HG03108 (cell line): ENCODE data around the gene PHACTR4.
"Not testable (repeated sequence)": the region's sequence is repeated elsewhere in the genome, so short reads cannot be mapped to it uniquely, and the experiment has no call there.

ENCODE experiments used
- ATAC-seq: cut with Tn5 transposase; IDR thresholded peaks from one replicate; pipeline ENCODE4 v1.9.1; 2021; ENCODE audit warnings: moderate library complexity; ENCODE audit not compliant: unreplicated experiment

The PHACTR4 gene

DNA sequence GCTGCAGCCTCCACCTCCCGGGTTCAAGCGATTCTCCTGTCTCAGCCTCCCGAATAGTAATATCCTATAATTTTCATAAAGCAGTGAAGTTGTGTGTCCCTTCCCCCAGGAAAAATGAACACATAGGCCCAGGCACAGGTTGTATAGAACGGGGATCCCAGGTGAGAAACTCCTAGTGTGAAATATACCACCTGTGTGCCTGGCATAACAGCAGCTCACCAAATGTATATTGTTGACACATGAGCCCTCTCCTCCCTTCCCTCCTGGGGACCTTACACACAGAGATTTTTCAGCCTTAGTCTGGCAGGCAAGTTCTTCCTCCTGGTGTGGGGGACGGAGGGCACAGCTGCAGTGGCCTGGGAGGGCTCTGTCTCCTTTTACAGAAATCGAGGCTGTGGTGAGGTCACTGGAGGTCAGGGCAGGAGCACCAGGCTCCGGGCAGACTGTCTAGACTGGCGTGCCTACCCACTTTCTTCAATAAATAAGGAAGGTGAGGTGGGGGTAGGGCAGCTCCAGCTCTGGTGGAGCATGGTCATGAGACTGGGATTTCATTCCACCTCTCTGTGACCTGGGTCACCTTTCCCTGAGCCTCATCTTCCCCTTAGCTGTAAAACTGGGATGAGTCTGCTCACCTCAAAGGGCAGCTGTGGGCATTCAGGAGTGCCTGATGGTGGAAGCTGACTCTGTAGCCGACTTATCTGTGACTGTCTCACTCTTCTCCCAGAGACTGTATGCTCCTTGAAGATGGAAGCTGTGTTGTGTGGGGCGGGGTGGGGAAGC lies 150.6 kb downstream of the PHACTR4 start:
- no peak for ATAC-seq

DNA sequence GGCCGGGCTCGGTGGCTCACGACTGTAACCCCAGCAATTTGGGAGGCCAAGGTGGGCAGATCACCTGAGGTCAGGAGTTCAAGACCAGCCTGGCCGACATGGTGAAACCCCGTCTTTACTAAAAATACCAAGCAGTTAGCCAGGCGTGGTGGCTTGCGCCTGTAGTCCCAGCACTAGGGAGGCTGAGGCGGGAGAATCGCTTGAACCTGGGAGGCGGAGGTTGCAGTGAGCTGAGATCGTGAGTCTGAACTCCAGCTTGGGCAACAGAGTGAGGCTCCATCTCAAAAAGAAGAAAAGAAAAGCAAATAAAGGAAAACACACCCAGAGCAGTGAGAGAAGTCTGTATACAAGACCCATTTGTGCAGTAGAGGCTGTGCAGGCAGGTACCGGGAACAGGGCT lies 151.3 kb downstream of the PHACTR4 start:
- not testable (repeated sequence) for ATAC-seq

DNA sequence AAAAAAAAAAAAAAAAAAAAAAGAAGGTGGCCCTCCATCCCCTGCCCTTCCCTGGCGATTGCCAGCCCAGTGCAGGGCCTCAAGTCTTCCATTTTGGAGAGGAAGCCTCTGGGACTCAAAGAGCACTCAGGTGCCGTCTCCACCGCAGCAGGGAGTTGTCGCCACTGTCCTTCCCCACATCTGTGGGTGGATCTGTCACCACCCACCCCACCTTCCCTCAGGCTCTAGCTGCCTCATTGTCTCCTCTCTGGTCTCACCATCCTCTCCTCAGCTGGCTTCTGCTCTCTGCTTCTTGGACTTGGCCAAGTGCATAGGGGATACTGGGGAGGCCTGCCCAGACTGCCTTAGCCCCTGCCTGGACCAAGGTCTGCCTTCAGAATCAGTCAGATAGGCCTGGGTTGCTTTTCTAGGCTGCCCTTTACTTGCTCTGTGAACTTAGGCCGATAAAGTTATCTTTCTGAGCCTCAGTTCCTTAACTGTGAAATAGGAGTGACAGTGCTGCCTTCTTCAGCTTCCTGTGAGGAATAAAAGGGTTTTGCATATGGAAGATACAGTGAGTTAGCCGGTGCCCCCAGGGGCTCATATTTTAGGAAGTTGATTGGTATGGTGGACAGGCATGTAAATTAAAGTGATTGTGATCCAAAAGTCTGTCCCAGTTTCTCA lies 152.1 kb downstream of the PHACTR4 start:
- no peak for ATAC-seq

DNA sequence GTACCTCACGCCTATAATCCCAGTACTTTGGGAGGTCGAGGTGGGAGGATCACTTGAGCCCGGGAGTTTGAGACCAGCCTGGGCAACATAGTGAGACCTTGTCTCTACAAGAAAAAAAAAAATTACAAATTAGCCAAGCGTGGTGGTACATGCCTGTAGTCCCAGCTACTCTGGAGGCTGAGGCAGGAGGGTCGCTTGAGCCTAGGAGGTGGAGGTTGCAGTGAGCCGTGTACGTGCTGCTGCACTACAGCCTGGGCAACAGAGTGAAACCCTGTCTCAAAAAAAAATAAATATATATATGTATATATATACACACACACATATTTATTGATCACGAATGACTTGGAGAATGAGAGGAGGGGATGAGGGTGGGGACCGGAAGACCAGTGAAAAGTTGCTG lies 153.0 kb downstream of the PHACTR4 start:
- ATAC-seq = not testable (repeated sequence)

DNA sequence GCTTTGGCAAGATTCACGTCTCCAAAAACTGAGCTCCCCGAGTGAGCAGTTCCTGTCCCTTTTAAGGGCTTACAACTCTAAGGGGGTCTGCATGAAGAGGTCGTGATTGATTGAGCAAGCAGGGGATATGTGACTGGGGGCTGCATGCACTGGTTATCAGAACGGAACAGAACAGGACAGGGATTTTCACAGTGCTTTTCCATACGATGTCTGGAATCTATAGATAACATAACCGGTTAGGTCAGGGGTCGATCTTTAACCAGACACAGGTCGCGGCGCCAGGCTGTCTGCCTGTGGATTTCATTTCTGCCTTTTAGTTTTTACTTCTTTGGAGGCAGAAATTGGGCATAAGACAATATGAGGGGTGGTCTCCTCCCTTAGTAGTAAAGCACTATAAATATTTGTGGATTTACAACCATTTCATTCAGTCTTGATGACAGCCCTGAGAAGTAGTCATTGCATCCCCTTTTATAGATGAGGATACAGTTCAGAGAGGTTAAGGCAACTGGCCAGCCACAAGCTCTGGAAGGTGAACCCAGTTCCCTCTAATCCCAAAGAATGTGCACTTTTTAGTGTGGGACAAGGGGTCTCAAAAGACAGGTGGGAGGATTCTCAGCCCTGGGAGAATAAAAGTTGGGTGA lies 155.6 kb downstream of the PHACTR4 start:
- ATAC-seq = not testable (repeated sequence)

DNA sequence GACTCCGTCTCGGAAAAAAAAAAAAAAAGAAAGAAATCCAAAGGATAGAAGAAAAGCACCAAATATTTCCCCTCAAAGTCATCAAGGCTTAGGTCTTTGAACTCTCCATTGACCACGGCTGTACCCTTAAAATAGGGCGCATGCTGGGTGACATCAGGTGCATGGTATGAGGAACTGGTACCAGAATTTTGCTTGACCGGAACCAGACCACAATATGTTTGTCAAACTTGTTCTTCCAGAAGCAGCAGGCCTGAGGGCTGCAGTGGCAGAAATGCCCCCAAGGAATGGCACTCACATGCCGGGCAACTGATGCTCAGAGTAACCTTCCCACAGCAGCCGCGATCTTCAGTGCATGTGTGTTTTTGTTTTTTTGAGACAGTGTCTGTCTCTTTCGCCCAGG lies 157.3 kb downstream of the PHACTR4 start:
- ATAC-seq = no peak

DNA sequence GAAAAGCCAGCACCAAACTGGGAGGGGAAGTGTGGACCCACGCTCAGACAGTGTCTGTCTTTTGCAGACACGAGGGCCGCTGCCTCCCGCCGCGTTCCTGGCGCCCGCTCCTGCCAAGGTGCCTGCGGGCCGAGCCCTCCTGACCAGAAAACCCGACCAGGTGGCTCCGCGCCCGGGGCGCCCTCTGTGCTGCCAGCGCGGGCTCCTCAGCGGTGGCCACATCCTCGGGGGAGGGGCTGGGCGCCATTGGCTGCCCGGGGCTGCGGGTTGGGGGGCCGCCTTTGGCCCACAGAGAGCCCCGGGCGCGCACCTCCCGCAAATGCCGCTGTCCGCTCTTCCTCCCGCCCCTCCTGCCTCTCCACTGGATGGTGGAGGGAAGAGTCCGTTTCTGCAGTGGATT lies 160.9 kb downstream of the PHACTR4 start:
- ATAC-seq = no peak

DNA sequence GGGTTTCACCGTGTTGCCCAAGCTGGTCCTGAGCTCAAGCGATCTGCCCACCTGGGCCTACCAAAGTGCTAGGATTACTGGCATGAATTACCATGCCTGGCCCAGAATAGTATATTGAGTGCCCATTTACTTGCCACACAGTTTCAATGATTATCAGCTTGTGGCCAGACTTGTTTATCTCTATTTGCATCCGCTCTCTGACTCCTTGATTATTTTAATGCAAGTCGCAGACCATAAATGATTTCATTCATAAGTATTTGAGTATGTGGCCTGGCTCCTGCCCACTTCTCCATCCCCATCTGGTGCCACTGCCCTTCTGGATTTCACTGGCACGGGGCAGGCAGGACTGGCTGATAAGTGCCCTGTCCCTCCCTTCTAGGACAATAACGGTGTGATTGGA lies 165.1 kb downstream of the PHACTR4 start:
- no peak for ATAC-seq

DNA sequence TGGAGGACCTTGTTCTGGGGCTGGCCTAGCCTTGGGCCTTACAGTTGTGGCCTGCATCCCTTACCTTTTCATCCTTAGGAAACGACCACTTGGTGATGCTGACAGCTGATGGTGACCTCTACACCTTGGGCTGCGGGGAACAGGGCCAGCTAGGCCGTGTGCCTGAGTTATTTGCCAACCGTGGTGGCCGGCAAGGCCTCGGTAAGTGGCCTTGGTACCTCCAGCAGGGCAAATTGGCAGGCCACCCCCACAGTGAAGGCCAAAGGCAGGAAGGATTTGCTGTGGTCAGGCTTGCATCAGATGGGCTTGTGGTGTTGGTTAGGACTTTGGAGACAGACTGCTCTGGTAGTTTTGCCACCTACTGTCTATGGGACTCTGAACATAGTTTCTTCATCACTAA lies 165.6 kb downstream of the PHACTR4 start:
- ATAC-seq = no peak

DNA sequence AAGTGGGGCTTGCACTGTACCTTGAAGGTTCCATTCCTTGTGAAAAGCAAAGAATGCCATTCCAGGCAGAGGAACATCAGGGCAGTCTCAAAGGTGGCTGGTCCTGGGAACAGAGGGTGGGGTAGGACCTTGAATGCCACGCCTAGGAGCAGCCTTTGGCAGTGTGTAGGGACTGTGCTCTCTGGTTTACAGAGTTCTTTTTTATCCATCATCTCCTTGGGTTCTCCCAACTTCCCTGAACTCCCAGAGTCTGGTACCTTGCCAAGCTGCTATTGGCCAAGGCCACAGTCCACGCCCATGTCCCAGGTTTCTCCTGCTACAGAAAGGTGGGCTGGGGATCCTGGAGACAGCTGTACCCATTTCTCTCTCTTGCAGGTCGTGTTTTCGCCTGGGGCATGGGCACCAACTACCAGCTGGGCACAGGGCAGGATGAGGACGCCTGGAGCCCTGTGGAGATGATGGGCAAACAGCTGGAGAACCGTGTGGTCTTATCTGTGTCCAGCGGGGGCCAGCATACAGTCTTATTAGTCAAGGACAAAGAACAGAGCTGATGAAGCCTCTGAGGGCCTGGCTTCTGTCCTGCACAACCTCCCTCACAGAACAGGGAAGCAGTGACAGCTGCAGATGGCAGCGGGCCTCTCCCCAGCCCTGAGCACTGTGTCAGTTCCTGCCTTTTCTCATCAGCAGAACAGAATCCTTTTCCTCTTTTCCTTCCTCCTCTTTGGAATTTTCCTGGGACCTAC lies 168.1 kb downstream of the PHACTR4 start:
- no peak for ATAC-seq

DNA sequence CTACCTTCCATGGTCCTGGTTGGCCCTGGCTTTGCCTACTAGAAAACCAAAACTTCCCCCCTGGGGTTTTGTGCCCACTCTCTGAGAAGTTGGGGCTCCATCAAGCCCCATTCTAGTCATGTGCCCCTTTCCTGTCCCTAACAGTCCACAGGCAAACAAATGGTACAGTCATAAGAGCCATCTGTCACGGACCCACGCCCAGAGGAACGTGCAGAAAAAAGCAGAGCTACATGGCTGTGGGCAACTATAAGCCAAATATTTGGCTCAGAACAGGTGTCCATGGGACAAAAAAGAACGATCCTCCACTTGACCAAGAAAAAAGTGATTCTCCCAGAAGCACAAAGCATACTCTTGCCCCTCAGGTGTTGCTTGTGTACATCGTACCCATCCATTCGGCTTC lies 168.7 kb downstream of the PHACTR4 start:
- no peak for ATAC-seq

DNA sequence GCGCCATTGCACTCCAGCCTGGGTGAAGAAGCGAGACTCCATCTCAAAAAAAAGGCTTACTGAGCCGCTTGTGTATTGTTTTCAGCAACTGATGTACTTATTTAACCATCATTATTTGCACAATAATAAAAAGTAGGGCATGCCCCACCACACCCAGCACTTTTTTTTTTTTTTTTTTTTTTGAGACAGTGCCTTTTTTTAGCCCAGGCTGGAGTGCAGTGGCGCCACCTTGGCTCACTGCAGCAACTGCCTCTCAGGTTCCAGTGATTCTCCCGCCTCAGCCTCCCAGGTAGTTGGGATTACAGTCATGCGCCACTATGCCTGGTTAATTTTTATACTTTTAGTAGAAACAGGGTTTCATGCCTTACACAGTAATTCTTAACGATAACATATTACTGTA lies 171.1 kb downstream of the PHACTR4 start:
- no peak for ATAC-seq

DNA sequence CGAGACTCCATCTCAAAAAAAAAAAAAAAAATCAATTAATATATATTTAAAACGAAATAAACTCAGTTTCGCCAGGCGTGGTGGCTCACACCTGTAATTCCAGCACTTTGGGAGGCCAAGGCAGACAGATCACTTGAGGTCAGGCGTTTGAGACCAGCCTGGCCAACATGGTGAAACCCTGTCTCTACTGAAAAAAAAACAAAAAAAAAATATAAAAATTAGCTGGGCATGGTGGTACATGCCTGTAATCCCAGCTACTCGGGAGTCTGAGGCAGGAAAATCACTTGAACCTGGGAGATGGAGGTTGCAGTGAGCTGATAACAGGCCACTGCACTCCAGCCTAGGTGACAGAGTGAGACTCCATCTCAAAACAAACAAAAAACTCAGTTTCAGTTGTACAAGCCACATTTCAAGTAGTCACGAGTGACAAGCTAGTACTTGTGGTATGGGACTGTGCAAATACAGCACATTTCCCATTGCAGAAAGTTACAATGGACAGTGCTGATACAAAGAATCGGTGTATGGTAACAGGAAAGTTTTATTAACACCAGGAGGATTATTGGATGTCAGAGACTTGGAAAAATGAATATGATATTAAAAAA lies 172.0 kb downstream of the PHACTR4 start:
- ATAC-seq = not testable (repeated sequence)

DNA sequence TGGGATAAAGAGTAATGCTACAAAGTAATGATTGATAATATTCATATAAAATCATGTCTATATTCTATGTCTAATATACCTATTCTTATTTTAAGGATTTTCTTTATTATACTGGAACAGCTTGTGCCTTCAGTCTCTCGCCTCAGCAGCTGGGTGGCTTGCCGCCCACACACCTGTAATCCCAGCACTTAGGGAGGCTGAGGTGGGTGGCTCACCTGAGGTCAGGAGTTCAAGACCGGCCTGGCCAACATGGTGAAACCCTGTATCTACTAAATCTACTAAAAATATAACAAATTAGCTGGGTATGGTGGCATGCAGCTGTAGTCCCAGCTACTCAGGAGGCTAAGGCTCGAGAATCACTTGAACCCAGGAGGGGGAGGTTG lies 175.7 kb downstream of the PHACTR4 start:
- ATAC-seq = no peak

DNA sequence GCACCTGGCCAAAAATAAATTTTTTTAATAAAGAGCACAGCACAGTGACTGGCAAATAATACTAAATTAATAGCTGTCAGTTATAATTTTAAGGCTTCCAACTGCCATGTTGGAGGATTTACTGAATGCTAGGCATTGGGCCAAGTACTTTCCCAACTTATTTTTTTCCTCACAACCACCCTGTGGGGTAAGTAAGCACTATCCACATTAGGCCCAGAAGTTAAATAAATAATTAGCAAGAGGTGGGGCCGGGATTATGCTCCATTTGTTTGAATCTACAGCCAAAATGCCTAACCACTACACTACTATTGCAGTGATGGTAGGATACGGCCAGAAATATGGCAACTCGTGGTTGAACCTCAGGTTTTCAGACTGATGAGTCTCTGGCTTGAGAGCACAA lies 178.8 kb downstream of the PHACTR4 start:
- no peak for ATAC-seq
